ENCODE results near the gene B3GAT1. TPM values are rescaled to one million over a fixed set of nuclear protein-coding genes. Genes with fewer than 3 reads are reported as not detected.

Gene B3GAT1
- total and polyA plus RNA-seq, 2 experiments from 2014 or later: 4.8 to 28.3 TPM

DNA sequence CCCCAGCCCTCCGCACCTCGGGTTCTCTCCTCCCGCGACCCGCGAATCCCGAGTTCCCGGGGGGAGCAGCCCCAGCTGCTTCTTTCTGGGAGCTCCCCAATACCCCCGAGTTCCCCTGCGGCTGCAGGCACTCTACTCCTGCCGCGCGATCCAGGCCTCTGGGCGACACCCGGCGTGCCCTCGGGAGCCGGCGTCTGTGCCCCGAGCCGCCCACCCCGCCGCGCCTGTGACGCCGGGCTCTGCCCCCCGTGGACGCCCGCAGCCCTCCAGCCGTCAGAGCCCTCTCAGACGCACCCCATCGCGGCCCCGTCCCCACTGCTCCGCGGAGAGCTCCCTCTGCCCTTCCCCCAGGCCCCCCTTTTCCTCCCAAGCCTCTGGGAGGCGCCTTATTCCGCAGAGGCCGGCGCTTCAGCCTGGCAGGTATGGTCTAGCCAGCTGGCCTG lies 79.8 kb downstream of the B3GAT1 start:
- H3K27me3 ChIP-seq (ENCODE audit: insufficient read depth): peaks cover 28% of the 10 kb centered on the region
- Mint-ChIP-seq H3K9me3 (no peaks in the 10 kb centered on the region; the same call in 2 of the 3 replicates), H3K4me3 (peak overlapping the region; percentile 73), H3K4me1 (peaks cover 30% of the 10 kb centered on the region), H3K27ac (no peak overlapping the region), H3K27me3 (ENCODE audit: insufficient read depth, low read depth, poor library complexity) (peaks cover 23% of the 10 kb centered on the region), H3K36me3 (ENCODE audit: low read depth) (no peaks in the 10 kb centered on the region; the same call in 2 of the 3 replicates)
- no peak for TF ChIP-seq NANOG (IDR thresholded peaks at IDR 0.05; ENCODE audit: borderline replicate concordance)
- TF ChIP-seq, protein P1, sequence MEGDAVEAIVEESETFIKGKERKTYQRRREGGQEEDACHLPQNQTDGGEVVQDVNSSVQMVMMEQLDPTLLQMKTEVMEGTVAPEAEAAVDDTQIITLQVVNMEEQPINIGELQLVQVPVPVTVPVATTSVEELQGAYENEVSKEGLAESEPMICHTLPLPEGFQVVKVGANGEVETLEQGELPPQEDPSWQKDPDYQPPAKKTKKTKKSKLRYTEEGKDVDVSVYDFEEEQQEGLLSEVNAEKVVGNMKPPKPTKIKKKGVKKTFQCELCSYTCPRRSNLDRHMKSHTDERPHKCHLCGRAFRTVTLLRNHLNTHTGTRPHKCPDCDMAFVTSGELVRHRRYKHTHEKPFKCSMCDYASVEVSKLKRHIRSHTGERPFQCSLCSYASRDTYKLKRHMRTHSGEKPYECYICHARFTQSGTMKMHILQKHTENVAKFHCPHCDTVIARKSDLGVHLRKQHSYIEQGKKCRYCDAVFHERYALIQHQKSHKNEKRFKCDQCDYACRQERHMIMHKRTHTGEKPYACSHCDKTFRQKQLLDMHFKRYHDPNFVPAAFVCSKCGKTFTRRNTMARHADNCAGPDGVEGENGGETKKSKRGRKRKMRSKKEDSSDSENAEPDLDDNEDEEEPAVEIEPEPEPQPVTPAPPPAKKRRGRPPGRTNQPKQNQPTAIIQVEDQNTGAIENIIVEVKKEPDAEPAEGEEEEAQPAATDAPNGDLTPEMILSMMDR (conservative IDR thresholded peaks at IDR 0.05; ENCODE audit: low read depth in 2 of 2): peak; percentile 23 to 60
- no peak overlapping the region for H3K27ac ChIP-seq (ENCODE audit: low read depth)
- peaks cover 5% of the 10 kb centered on the region; the same call in 1 of the 2 replicates for H4K20me1 ChIP-seq (replicated peaks; ENCODE audit: insufficient read depth)
- peak overlapping the region; percentile 94 for H3K4me2 ChIP-seq
- H2AFZ ChIP-seq: peak overlapping the region; percentile 98
- H3K9me2 ChIP-seq (ENCODE audit: insufficient read depth): no peaks in the 10 kb centered on the region
- H3K4me1 ChIP-seq (ENCODE audit: insufficient read depth): peaks cover 17% of the 10 kb centered on the region; the same call in 1 of the 2 replicates
- H3K4me3 ChIP-seq: peak overlapping the region; percentile 79
- DNase-seq (ENCODE audit: low spot score) (peak; percentile 75), ATAC-seq (peak; percentile 84)
- H3F3A ChIP-seq (replicated peaks; ENCODE audit: low read depth): no peaks in the 10 kb centered on the region; the same call in 1 of the 2 replicates
- H3K36me3 ChIP-seq (ENCODE audit: insufficient read depth): no peaks in the 10 kb centered on the region
- H3K79me2 ChIP-seq (replicated peaks; ENCODE audit: insufficient read depth): no peaks in the 10 kb centered on the region

DNA sequence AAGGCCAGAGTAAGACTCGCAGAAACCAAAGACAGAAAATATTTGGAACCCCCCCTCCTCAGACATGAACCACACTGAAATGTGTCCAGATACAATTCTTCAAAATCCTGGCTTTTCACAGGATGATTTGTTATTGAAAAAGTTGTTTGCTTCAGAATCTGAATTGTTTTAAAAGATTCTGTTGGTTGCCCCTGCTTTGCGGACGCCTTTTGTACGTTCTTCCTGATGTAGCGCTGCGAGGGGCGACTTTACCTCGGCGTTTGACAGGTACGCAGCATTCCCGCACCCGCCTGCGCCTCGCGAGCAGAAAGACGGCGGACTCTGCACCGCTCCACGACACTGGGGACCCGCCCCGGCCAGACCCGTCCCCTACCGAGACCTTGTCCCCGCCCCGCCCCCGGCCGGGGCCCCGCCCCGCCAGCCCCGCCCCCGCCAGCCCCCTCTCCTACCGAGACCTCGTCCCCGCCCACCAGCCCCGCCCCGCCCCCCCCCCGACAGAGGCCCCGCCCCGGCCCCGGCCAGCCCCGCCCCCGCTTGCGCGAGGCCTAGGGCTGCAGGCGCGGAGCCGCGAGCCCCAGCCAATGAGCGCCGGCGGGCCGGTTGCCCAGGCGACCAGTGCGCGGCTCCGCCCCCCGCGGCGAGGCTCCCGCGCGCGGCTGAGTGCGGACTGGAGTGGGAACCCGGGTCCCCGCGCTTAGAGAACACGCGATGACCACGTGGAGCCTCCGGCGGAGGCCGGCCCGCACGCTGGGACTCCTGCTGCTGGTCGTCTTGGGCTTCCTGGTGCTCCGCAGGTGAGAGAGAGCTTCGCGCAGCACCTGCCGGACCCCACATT lies 80.5 kb downstream of the B3GAT1 start, which contains the start of gene GLB1L2:
TSS of gene GLB1L2 (plus strand) at position 635 of the 835 bp plus-strand sequence. CDS start at position 709, 74 bp downstream.
- H3K4me1 ChIP-seq (ENCODE audit: insufficient read depth): peaks cover 17% of the 10 kb centered on the region; the same call in 1 of the 2 replicates
- peak within 1 kb of the TSS; percentile 79 for H3K4me3 ChIP-seq
- no peaks in the 10 kb centered on the region for H3K79me2 ChIP-seq (replicated peaks; ENCODE audit: insufficient read depth)
- peak within 1 kb of the TSS; percentile 98 for H2AFZ ChIP-seq
- peaks cover 28% of the 10 kb centered on the region for H3K27me3 ChIP-seq (ENCODE audit: insufficient read depth)
- ATAC-seq: peak; percentile 80
- peaks cover 5% of the 10 kb centered on the region; the same call in 1 of the 2 replicates for H4K20me1 ChIP-seq (replicated peaks; ENCODE audit: insufficient read depth)
- H3K4me2 ChIP-seq: peak within 1 kb of the TSS; percentile 94
- Mint-ChIP-seq H3K4me3 (peak within 1 kb of the TSS; percentile 73), H3K4me1 (peaks cover 30% of the 10 kb centered on the region), H3K27ac (no peak within 1 kb of the TSS), H3K9me3 (no peaks in the 10 kb centered on the region; the same call in 2 of the 3 replicates), H3K27me3 (ENCODE audit: insufficient read depth, low read depth, poor library complexity) (peaks cover 23% of the 10 kb centered on the region), H3K36me3 (ENCODE audit: low read depth) (no peaks in the 10 kb centered on the region; the same call in 2 of the 3 replicates)
- peak; percentile 88 for DNase-seq (ENCODE audit: low spot score)
- H3K27ac ChIP-seq (ENCODE audit: low read depth): no peak within 1 kb of the TSS
- no peaks in the 10 kb centered on the region; the same call in 1 of the 2 replicates for H3F3A ChIP-seq (replicated peaks; ENCODE audit: low read depth)
- no peaks in the 10 kb centered on the region for H3K36me3 ChIP-seq (ENCODE audit: insufficient read depth)
- H3K9me2 ChIP-seq (ENCODE audit: insufficient read depth): no peaks in the 10 kb centered on the region
- no peak for TF ChIP-seq JUNB (IDR thresholded peaks at IDR 0.05; ENCODE audit: unreplicated experiment)
- TF ChIP-seq, protein P1 (conservative IDR thresholded peaks at IDR 0.05; ENCODE audit: low read depth in 2 of 2): no peak
- TF ChIP-seq EZH2 (IDR thresholded peaks at IDR 0.05; ENCODE audit: low read depth, unreplicated experiment): no peak
- TF ChIP-seq ZNF331 (CRISPR knock-in tag; IDR thresholded peaks at IDR 0.05; ENCODE audit: low read depth): no peak
- TF ChIP-seq, protein P2, sequence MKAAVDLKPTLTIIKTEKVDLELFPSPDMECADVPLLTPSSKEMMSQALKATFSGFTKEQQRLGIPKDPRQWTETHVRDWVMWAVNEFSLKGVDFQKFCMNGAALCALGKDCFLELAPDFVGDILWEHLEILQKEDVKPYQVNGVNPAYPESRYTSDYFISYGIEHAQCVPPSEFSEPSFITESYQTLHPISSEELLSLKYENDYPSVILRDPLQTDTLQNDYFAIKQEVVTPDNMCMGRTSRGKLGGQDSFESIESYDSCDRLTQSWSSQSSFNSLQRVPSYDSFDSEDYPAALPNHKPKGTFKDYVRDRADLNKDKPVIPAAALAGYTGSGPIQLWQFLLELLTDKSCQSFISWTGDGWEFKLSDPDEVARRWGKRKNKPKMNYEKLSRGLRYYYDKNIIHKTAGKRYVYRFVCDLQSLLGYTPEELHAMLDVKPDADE (IDR thresholded peaks at IDR 0.05): no peak
- TF ChIP-seq EZH2phosphoT487 (IDR thresholded peaks at IDR 0.05; ENCODE audit: unreplicated experiment): no peak
- no peak for TF ChIP-seq STAT1 (IDR thresholded peaks at IDR 0.05; ENCODE audit: unreplicated experiment)
- TF ChIP-seq POLR2AphosphoS5 (IDR thresholded peaks at IDR 0.05; ENCODE audit: low read depth): no peak
- TF ChIP-seq, protein P3, sequence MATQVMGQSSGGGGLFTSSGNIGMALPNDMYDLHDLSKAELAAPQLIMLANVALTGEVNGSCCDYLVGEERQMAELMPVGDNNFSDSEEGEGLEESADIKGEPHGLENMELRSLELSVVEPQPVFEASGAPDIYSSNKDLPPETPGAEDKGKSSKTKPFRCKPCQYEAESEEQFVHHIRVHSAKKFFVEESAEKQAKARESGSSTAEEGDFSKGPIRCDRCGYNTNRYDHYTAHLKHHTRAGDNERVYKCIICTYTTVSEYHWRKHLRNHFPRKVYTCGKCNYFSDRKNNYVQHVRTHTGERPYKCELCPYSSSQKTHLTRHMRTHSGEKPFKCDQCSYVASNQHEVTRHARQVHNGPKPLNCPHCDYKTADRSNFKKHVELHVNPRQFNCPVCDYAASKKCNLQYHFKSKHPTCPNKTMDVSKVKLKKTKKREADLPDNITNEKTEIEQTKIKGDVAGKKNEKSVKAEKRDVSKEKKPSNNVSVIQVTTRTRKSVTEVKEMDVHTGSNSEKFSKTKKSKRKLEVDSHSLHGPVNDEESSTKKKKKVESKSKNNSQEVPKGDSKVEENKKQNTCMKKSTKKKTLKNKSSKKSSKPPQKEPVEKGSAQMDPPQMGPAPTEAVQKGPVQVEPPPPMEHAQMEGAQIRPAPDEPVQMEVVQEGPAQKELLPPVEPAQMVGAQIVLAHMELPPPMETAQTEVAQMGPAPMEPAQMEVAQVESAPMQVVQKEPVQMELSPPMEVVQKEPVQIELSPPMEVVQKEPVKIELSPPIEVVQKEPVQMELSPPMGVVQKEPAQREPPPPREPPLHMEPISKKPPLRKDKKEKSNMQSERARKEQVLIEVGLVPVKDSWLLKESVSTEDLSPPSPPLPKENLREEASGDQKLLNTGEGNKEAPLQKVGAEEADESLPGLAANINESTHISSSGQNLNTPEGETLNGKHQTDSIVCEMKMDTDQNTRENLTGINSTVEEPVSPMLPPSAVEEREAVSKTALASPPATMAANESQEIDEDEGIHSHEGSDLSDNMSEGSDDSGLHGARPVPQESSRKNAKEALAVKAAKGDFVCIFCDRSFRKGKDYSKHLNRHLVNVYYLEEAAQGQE (IDR thresholded peaks at IDR 0.05; ENCODE audit: unreplicated experiment): no peak
- TF ChIP-seq CREB1 (CRISPR knock-in tag; IDR thresholded peaks at IDR 0.05; ENCODE audit: low read depth): no peak
- no peak for TF ChIP-seq ZNF114 (CRISPR knock-in tag; IDR thresholded peaks at IDR 0.05)
